ENCODE measurements around the gene PDIA6. TPM values are rescaled to one million over a fixed set of nuclear protein-coding genes. Genes with fewer than 3 reads are reported as not detected.

Gene PDIA6
- total RNA-seq, 1 donor, result 277 TPM

- no peak overlapping the region for H3K4me3 ChIP-seq (ENCODE audit: low read depth, low read length)
- DNase-seq (ENCODE audit: low read depth), result no peak
- no peak for TF ChIP-seq CTCF (IDR thresholded peaks at IDR 0.05; ENCODE audit: insufficient read depth, low read length)
These were observed 15.8 kb upstream of the PDIA6 start for GRCh38 chr2:10828346-10828745.

- no peak overlapping the region for H3K4me3 ChIP-seq (ENCODE audit: low read depth, low read length)
- TF ChIP-seq CTCF (IDR thresholded peaks at IDR 0.05; ENCODE audit: insufficient read depth, low read length), result no peak
- no peak for DNase-seq (ENCODE audit: low read depth)
These were observed 14.0 kb upstream of the PDIA6 start for GRCh38 chr2:10826625-10827024.

GRCh38 chr2:10826026-10826425 is 13.4 kb upstream of the PDIA6 start:
- TF ChIP-seq CTCF (IDR thresholded peaks at IDR 0.05; ENCODE audit: insufficient read depth, low read length), result no peak
- no peak overlapping the region for H3K4me3 ChIP-seq (ENCODE audit: low read depth, low read length)
- no peak for DNase-seq (ENCODE audit: low read depth)

GRCh38 chr2:10824191-10824590 is 11.6 kb upstream of the PDIA6 start:
- no peak overlapping the region for H3K4me3 ChIP-seq (ENCODE audit: low read depth, low read length)

GRCh38 chr2:10820978-10821695 is 8.6 kb upstream of the PDIA6 start:
- no peak for TF ChIP-seq CTCF (IDR thresholded peaks at IDR 0.05; ENCODE audit: insufficient read depth, low read length)
- no peak for DNase-seq (ENCODE audit: low read depth)
- H3K4me3 ChIP-seq (ENCODE audit: low read depth, low read length), result no peak overlapping the region

More at GRCh38 chr2:10824191-10824590, 11.6 kb upstream of the PDIA6 start:
- no peak for DNase-seq (ENCODE audit: low read depth)
- no peak for TF ChIP-seq CTCF (IDR thresholded peaks at IDR 0.05; ENCODE audit: insufficient read depth, low read length)

GRCh38 chr2:10820562-10820961 is 8.0 kb upstream of the PDIA6 start:
- DNase-seq (ENCODE audit: low read depth), result no peak
- no peak for TF ChIP-seq CTCF (IDR thresholded peaks at IDR 0.05; ENCODE audit: insufficient read depth, low read length)
- H3K4me3 ChIP-seq (ENCODE audit: low read depth, low read length), result no peak overlapping the region
